GM18505 (cell line): ENCODE measurements around the gene RAB3B.
"Not testable (repeated sequence)": the region's sequence is repeated elsewhere in the genome, so short reads cannot be mapped to it uniquely, and the experiment has no call there.

ENCODE experiments used
- ATAC-seq: cut with Tn5 transposase; IDR thresholded peaks from one replicate; pipeline ENCODE4 v1.9.1; 2021; ENCODE audit not compliant: unreplicated experiment
- POLR2A ChIP-seq: IDR thresholded peaks from 4 replicates; pipeline ENCODE4 v1.6.1; 2011; ENCODE audit warnings: borderline replicate concordance; ENCODE audit not compliant: insufficient read depth, insufficient read length; ENCODE audit errors: extremely low read depth

The RAB3B gene

GRCh38 chr1:51990478-51990965 is at the start of gene RAB3B:
RAB3B (minus strand) TSS chr1:51990700; CDS start chr1:51977117, 13,583 bp downstream.
- TF ChIP-seq POLR2A = no peak
- ATAC-seq = peak; percentile 92

GRCh38 chr1:52037909-52038308 is 47.4 kb upstream of the RAB3B start:
- no peak for ATAC-seq
- no peak for TF ChIP-seq POLR2A

- no peak for ATAC-seq
- TF ChIP-seq POLR2A = no peak
Measured at GRCh38 chr1:52037402-52037814, 46.9 kb upstream of the RAB3B start.

GRCh38 chr1:52034050-52034384 is 43.5 kb upstream of the RAB3B start:
- no peak for TF ChIP-seq POLR2A
- ATAC-seq = no peak

GRCh38 chr1:52033190-52034049 is 42.9 kb upstream of the RAB3B start, which contains the start of gene KTI12:
KTI12 (minus strand) TSS chr1:52033810; CDS start chr1:52033761, 49 bp downstream.
- peak; percentile 92 for TF ChIP-seq POLR2A
- ATAC-seq = peak; percentile 87

GRCh38 chr1:52032785-52033131 is 42.3 kb upstream of the RAB3B start:
- TF ChIP-seq POLR2A = peak; percentile 12
- no peak for ATAC-seq

- no peak for ATAC-seq
- peak; percentile 31 for TF ChIP-seq POLR2A
Measured at GRCh38 chr1:52032124-52032784, 41.8 kb upstream of the RAB3B start.

GRCh38 chr1:52028839-52029238 is 38.3 kb upstream of the RAB3B start:
- not testable (repeated sequence) for ATAC-seq

GRCh38 chr1:52028328-52028727 is 37.8 kb upstream of the RAB3B start:
- TF ChIP-seq POLR2A = no peak
- no peak for ATAC-seq

- TF ChIP-seq POLR2A = no peak
- ATAC-seq = no peak
Measured at GRCh38 chr1:52026278-52026677, 35.8 kb upstream of the RAB3B start.

- ATAC-seq = no peak
- TF ChIP-seq POLR2A = no peak
Measured at GRCh38 chr1:52022133-52022532, 31.6 kb upstream of the RAB3B start.

- ATAC-seq = no peak
- no peak for TF ChIP-seq POLR2A
Measured at GRCh38 chr1:52008071-52008809, 17.7 kb upstream of the RAB3B start.

- ATAC-seq = no peak
- no peak for TF ChIP-seq POLR2A
Measured at GRCh38 chr1:52007215-52008002, 16.9 kb upstream of the RAB3B start.

- ATAC-seq = not testable (repeated sequence)
Measured at GRCh38 chr1:52006081-52006553, 15.6 kb upstream of the RAB3B start.

GRCh38 chr1:52005548-52005947 is 15.0 kb upstream of the RAB3B start:
- not testable (repeated sequence) for ATAC-seq
